HEK293 (cell line): ENCODE data around the gene KIAA0319L.
A peak's percentile ranks its signal among the peaks of the same experiment; 100 is the strongest.

ENCODE experiments used
- CTCF ChIA-PET: fragments of 350-600 bp; formaldehyde crosslinking; extraction: SDS; loops from one replicate; lab custom pipeline; 2021; ENCODE audit warnings: antibody characterized with exemption; lab: Yijun Ruan, JAX
- POLR2A ChIA-PET: fragments of 300-600 bp; formaldehyde crosslinking; extraction: SDS; loops from one replicate; lab custom pipeline; 2020; ENCODE audit warnings: antibody characterized with exemption, inconsistent platforms; lab: Yijun Ruan, JAX
- H3K27ac ChIP-seq: fragments of 200-500 bp; sonication (Bioruptor generic); 2 replicates; pipeline ENCODE4 v1.5.1; 2014; ENCODE audit warnings: low read depth, low read length, control low read depth, inconsistent platforms; ENCODE audit errors: extremely low read depth
- H3K36me3 ChIP-seq, 2 experiments: fragments of 200-500 bp in 1 of 2; sonication (Bioruptor generic) in 1 of 2; 1 replicate in 1 of 2; 2 replicates in 1 of 2; pipeline ENCODE4 v1.5.1; 2014 to 2017; ENCODE audit warnings: inconsistent platforms in 2 of 2, low read length in 2 of 2; ENCODE audit not compliant: control insufficient read depth in 2 of 2, insufficient read depth in 1 of 2
- H3K4me1 ChIP-seq: fragments of 200-500 bp; sonication (Bioruptor generic); 2 replicates; pipeline ENCODE4 v1.5.1; 2014; ENCODE audit warnings: mild to moderate bottlenecking, low read length, inconsistent platforms; ENCODE audit not compliant: control insufficient read depth, insufficient read depth
- H3K4me3 ChIP-seq: 2 replicates; pipeline ENCODE4 v1.5.1; 2011; ENCODE audit warnings: low read depth, mild to moderate bottlenecking, control low read depth, low read length, moderate library complexity
- H3K9me3 ChIP-seq: fragments of 200-500 bp; sonication (Bioruptor generic); 2 replicates; pipeline ENCODE4 v1.5.1; 2014; ENCODE audit warnings: low read depth, low read length, inconsistent platforms; ENCODE audit not compliant: control insufficient read depth, insufficient read depth
- ATF2 ChIP-seq: fragments of 450-650 bp; formaldehyde crosslinking; IDR thresholded peaks from 2 replicates; pipeline ENCODE4 v1.5.1; 2016; ENCODE audit warnings: missing biosample characterization, missing genetic modification characterization, low read depth
- BCL11B ChIP-seq: fragments of 450-650 bp; formaldehyde crosslinking; IDR thresholded peaks from 2 replicates; pipeline ENCODE4 v1.5.1; 2016; ENCODE audit warnings: low read depth, missing biosample characterization, missing genetic modification characterization
- KLF8 ChIP-seq: fragments of 450-650 bp; formaldehyde crosslinking; IDR thresholded peaks from 2 replicates; pipeline ENCODE4 v1.5.1; 2016; ENCODE audit warnings: missing biosample characterization, missing genetic modification characterization
- OSR2 ChIP-seq: fragments of 450-650 bp; formaldehyde crosslinking; IDR thresholded peaks from 2 replicates; pipeline ENCODE4 v1.5.1; 2016; ENCODE audit warnings: missing biosample characterization, missing genetic modification characterization
- PRDM10 ChIP-seq: fragments of 450-650 bp; formaldehyde crosslinking; IDR thresholded peaks from 2 replicates; pipeline ENCODE4 v1.5.1; 2016; ENCODE audit warnings: missing biosample characterization, missing genetic modification characterization
- ZBTB17 ChIP-seq: fragments of 450-650 bp; formaldehyde crosslinking; IDR thresholded peaks from 2 replicates; pipeline ENCODE4 v1.5.1; 2016; ENCODE audit warnings: missing biosample characterization, missing genetic modification characterization
- ZBTB8A ChIP-seq: fragments of 450-650 bp; formaldehyde crosslinking; IDR thresholded peaks from 2 replicates; pipeline ENCODE4 v1.5.1; 2016; ENCODE audit warnings: missing biosample characterization, missing genetic modification characterization
- ZFP3 ChIP-seq: fragments of 450-650 bp; formaldehyde crosslinking; IDR thresholded peaks from 2 replicates; pipeline ENCODE4 v1.5.1; 2016; ENCODE audit warnings: low read depth, missing biosample characterization, missing genetic modification characterization
- ZIC2 ChIP-seq: fragments of 450-650 bp; formaldehyde crosslinking; IDR thresholded peaks from 2 replicates; pipeline ENCODE4 v1.5.1; 2016; ENCODE audit warnings: missing biosample characterization, missing genetic modification characterization
- ZNF112 ChIP-seq: fragments of 450-650 bp; formaldehyde crosslinking; IDR thresholded peaks from 2 replicates; pipeline ENCODE4 v1.5.0; 2017; ENCODE audit warnings: missing biosample characterization, missing genetic modification characterization
- ZNF114 ChIP-seq: fragments of 450-650 bp; formaldehyde crosslinking; IDR thresholded peaks from 2 replicates; pipeline ENCODE4 v1.5.0; 2017; ENCODE audit warnings: missing biosample characterization, missing genetic modification characterization
- ZNF121 ChIP-seq: fragments of 450-650 bp; formaldehyde crosslinking; IDR thresholded peaks from 2 replicates; pipeline ENCODE4 v1.5.1; 2016; ENCODE audit warnings: missing biosample characterization, missing genetic modification characterization
- ZNF148 ChIP-seq: fragments of 450-650 bp; formaldehyde crosslinking; IDR thresholded peaks from 2 replicates; pipeline ENCODE4 v1.5.0; 2017; ENCODE audit warnings: missing biosample characterization, missing genetic modification characterization, borderline replicate concordance
- ZNF169 ChIP-seq: fragments of 450-650 bp; formaldehyde crosslinking; IDR thresholded peaks from 2 replicates; pipeline ENCODE4 v1.5.1; 2016; ENCODE audit warnings: missing biosample characterization, missing genetic modification characterization
- ZNF18 ChIP-seq: fragments of 450-650 bp; formaldehyde crosslinking; IDR thresholded peaks from 2 replicates; pipeline ENCODE4 v1.5.1; 2016; ENCODE audit warnings: missing biosample characterization, missing genetic modification characterization
- ZNF24 ChIP-seq: fragments of 450-650 bp; formaldehyde crosslinking; IDR thresholded peaks from 2 replicates; pipeline ENCODE4 v1.5.1; 2016; ENCODE audit warnings: missing biosample characterization, missing genetic modification characterization
- ZNF37A ChIP-seq: fragments of 450-650 bp; IDR thresholded peaks from 2 replicates; pipeline ENCODE4 v1.5.1; 2018; ENCODE audit warnings: missing biosample characterization, missing genetic modification characterization
- ZNF529 ChIP-seq: fragments of 450-650 bp; formaldehyde crosslinking; IDR thresholded peaks from 2 replicates; pipeline ENCODE4 v1.5.1; 2017; ENCODE audit warnings: missing genetic modification characterization, missing biosample characterization; ENCODE audit not compliant: insufficient replicate concordance
- ZNF600 ChIP-seq: fragments of 450-650 bp; formaldehyde crosslinking; IDR thresholded peaks from 2 replicates; pipeline ENCODE4 v1.5.1; 2016; ENCODE audit warnings: missing biosample characterization, missing genetic modification characterization
- ZNF843 ChIP-seq: fragments of 450-650 bp; formaldehyde crosslinking; IDR thresholded peaks from 2 replicates; pipeline ENCODE4 v1.5.1; 2016; ENCODE audit warnings: missing biosample characterization, missing genetic modification characterization

Gene KIAA0319L

GRCh38 chr1:35567947-35568558 is 10.8 kb upstream of the KIAA0319L start:
- no peak for TF ChIP-seq PRDM10 (tag by site-specific recombination)
- TF ChIP-seq ZNF121 (tag by site-specific recombination) = peak; percentile 82; the same call in 1 of the 2 replicates
- no peak for TF ChIP-seq ATF2 (tag by site-specific recombination)
- TF ChIP-seq ZNF114 (tag by site-specific recombination) = no peak
- TF ChIP-seq ZBTB8A (tag by site-specific recombination) = no peak
- TF ChIP-seq ZNF600 (tag by site-specific recombination) = peak; percentile 52; the same call in 1 of the 2 replicates
- TF ChIP-seq KLF8 (tag by site-specific recombination) = no peak
- TF ChIP-seq ZNF37A = no peak
- peak; percentile 41; the same call in 1 of the 2 replicates for TF ChIP-seq ZNF18
- TF ChIP-seq ZNF169 (tag by site-specific recombination) = no peak
- TF ChIP-seq OSR2 (tag by site-specific recombination) = peak; percentile 69; the same call in 1 of the 2 replicates
- no peak for TF ChIP-seq ZNF843 (tag by site-specific recombination)
- TF ChIP-seq ZBTB17 (tag by site-specific recombination) = peak; percentile 91
- peak; percentile 79 for TF ChIP-seq ZIC2 (tag by site-specific recombination)
- no peak for TF ChIP-seq ZNF529
- TF ChIP-seq, all 188 proteins: peak for 6
- no peaks in the 10 kb centered on the region for H3K4me1 ChIP-seq
- H3K27ac ChIP-seq = no peak overlapping the region
- POLR2A ChIA-PET = interaction anchor here (0.6 to 1.8 kb wide), 7 partner anchors 10 to 371 kb away, joined by 3 to 10 read pairs (median 4); partner anchors contain the start of genes CLSPN, KIAA0319L and NCDN
- CTCF ChIA-PET = interaction anchor here (0.6 to 3.6 kb wide), 36 partner anchors 9 to 565 kb away, joined by 3 to 83 read pairs (median 4); partner anchors contain the start of gene CLSPN
- H3K4me3 ChIP-seq = no peak overlapping the region
- no peaks in the 10 kb centered on the region for H3K9me3 ChIP-seq
- H3K36me3 ChIP-seq = peaks cover 0 to 41% of the 10 kb centered on the region in 2 experiments; a peak in 1 of 3 replicates

GRCh38 chr1:35565742-35566133 is 8.5 kb upstream of the KIAA0319L start:
- CTCF ChIA-PET = interaction anchor here (0.6 to 3.9 kb wide), 10 partner anchors 10 to 779 kb away, joined by 3 to 61 read pairs (median 6); no protein-coding TSS in a partner anchor
- Histone ChIP-seq H3K9me3 (no peaks in the 10 kb centered on the region), H3K4me3 (no peak overlapping the region), H3K36me3 (peaks cover 0 to 65% of the 10 kb centered on the region in 2 experiments; a peak in 2 of 3 replicates), H3K27ac (no peak overlapping the region), H3K4me1 (no peaks in the 10 kb centered on the region)
- no peak for TF ChIP-seq ZNF148 (tag by site-specific recombination)
- no peak for TF ChIP-seq ZNF24 (tag by site-specific recombination)
- TF ChIP-seq ZFP3 (tag by site-specific recombination) = no peak
- no peak for TF ChIP-seq ZNF112
- TF ChIP-seq BCL11B (tag by site-specific recombination) = no peak
- POLR2A ChIA-PET = no interaction called here
